ENCODE data around the gene ABHD17B. TPM values are rescaled to one million over a fixed set of nuclear protein-coding genes. Genes with fewer than 3 reads are reported as not detected.

The ABHD17B gene
- total and polyA plus RNA-seq, 10 of the 15 experiments (the other 5 are each of a cell fraction or from before 2014, with no cell fraction given), result 3.5 to 21.4 (median 16.6) TPM

- DNase-seq (ENCODE audit: low read depth, low spot score), result no peak
- Histone ChIP-seq H3K36me3 (ENCODE audit: control insufficient read depth in 2 of 2, insufficient read depth in 2 of 2, low read length in 1 of 2) (no peaks in the 10 kb centered on the region), H3K9ac (ENCODE audit: control insufficient read depth, insufficient read depth, low read length) (no peak overlapping the region), H3K79me2 (ENCODE audit: control insufficient read depth, insufficient read depth, low read length) (no peaks in the 10 kb centered on the region), H3K27ac (ENCODE audit: control insufficient read depth, insufficient read depth) (no peak overlapping the region), H3K4me1 (ENCODE audit: control insufficient read depth, insufficient read depth, low read length) (no peaks in the 10 kb centered on the region), H3K9me3 (replicated peaks; ENCODE audit: control insufficient read depth, insufficient read depth, low read length) (no peaks in the 10 kb centered on the region), H4K20me1 (ENCODE audit: control insufficient read depth, insufficient read depth) (no peaks in the 10 kb centered on the region), H3K4me2 (ENCODE audit: control insufficient read depth, insufficient read depth) (no peak overlapping the region), H3K27me3 (replicated peaks in 1 of 2; ENCODE audit: control insufficient read depth in 2 of 2, insufficient read depth in 2 of 2, low read length in 1 of 2) (no peaks in the 10 kb centered on the region), H3K4me3 (no peak overlapping the region), H2AFZ (ENCODE audit: control insufficient read depth, low read depth, low read length) (no peak overlapping the region)
- ChIA-PET SMC1A (ENCODE audit: uncharacterized antibody, unreplicated experiment) (interaction anchor here (0.6 to 5.5 kb wide), 14 partner anchors 9 to 212 kb away, joined by 3 to 46 read pairs (median 6); no protein-coding TSS in a partner anchor), RAD21 (ENCODE audit: unreplicated experiment) (interaction anchor here (0.9 to 1.7 kb wide), 2 partner anchors 208 to 209 kb away, joined by 3 to 6 read pairs; no protein-coding TSS in a partner anchor), POLR2A (interaction anchor here (0.6 kb wide), 1 partner anchor 673 kb away, joined by 4 read pairs; no protein-coding TSS in a partner anchor), CTCF (interaction anchor here (0.7 to 5.6 kb wide), 14 partner anchors 10 to 910 kb away, joined by 3 to 64 read pairs (median 5); no protein-coding TSS in a partner anchor)
- no TSS peak for BruUV-seq (replicated peaks)
- FAIRE-seq, result no peak
- WGBS (ENCODE audit: insufficient coverage, insufficient replicate concordance, low lambda C conversion rate, missing lambda C conversion rate), result 83% methylated on average over 9 of the region's 9 CpGs
- intact Hi-C loops (cut with micrococcal nuclease; ENCODE audit: unreplicated experiment) (loop anchor here (5.0 kb wide), 2 partner anchors 35 to 530 kb away; no protein-coding TSS in a partner anchor), in situ Hi-C loops (cut with MboI) (loop anchor here (5.0 kb wide), 1 partner anchor 210 kb away; no protein-coding TSS in a partner anchor)
- no peak for ATAC-seq
- TF ChIP-seq BRCA1 (IDR thresholded peaks at IDR 0.05; ENCODE audit: low read depth, low read length) (no peak), MAX (IDR thresholded peaks at IDR 0.05; ENCODE audit: low read depth, low read length) (no peak), ZNF592 (IDR thresholded peaks at IDR 0.05) (no peak), JUND (IDR thresholded peaks at IDR 0.05; ENCODE audit: low read depth, low read length) (no peak), CEBPZ (IDR thresholded peaks at IDR 0.05; ENCODE audit: low read depth, low read length) (no peak), SRF (IDR thresholded peaks at IDR 0.05; ENCODE audit: low read depth in 2 of 2, low read length in 2 of 2) (no peak), IRF4 (IDR thresholded peaks at IDR 0.05; ENCODE audit: low read depth, low read length) (no peak), HCFC1 (IDR thresholded peaks at IDR 0.05; ENCODE audit: low read length) (no peak), SMARCA5 (IDR thresholded peaks at IDR 0.05) (no peak), CHD1 (IDR thresholded peaks at IDR 0.05; ENCODE audit: low read depth, low read length) (no peak), BCLAF1 (IDR thresholded peaks at IDR 0.05) (no peak), SMC3 (IDR thresholded peaks at IDR 0.05; ENCODE audit: borderline replicate concordance, low read length) (no peak), ATF7 (IDR thresholded peaks at IDR 0.05; ENCODE audit: low read depth) (no peak), ZNF217 (IDR thresholded peaks at IDR 0.05) (no peak)
These were observed 94.0 kb downstream of the ABHD17B start for GRCh38 chr9:71816916-71817451.
